ENCODE measurements around the gene SULT1C3. TPM values are rescaled to one million over a fixed set of nuclear protein-coding genes. Genes with fewer than 3 reads are reported as not detected.

SULT1C3 gene
- total RNA-seq, 1 donor from 2014 or later, result not detected

GRCh38 chr2:108297436-108298141, 57.8 kb downstream of the SULT1C3 start:
- no peak for TF ChIP-seq EZH2 (IDR thresholded peaks at IDR 0.05; ENCODE audit: insufficient read depth, low read length)
- TF ChIP-seq CTCF (IDR thresholded peaks at IDR 0.05; ENCODE audit: insufficient read depth, low read depth, low read length), result no peak
- Mint-ChIP-seq H3K4me3 (ENCODE audit: unreplicated experiment) (no peak overlapping the region), H3K36me3 (ENCODE audit: low read depth, unreplicated experiment) (no peaks in the 10 kb centered on the region), H3K4me1 (ENCODE audit: low read depth, unreplicated experiment) (peaks cover 3% of the 10 kb centered on the region), H3K27ac (ENCODE audit: unreplicated experiment) (no peak overlapping the region), H3K27me3 (ENCODE audit: low read depth, unreplicated experiment) (peaks cover 26% of the 10 kb centered on the region), H3K9me3 (ENCODE audit: unreplicated experiment) (peaks cover 1% of the 10 kb centered on the region)
- H2AFZ ChIP-seq (ENCODE audit: low read depth, low read length), result no peak overlapping the region
- peak overlapping the region; percentile 17 for H3K27ac ChIP-seq (ENCODE audit: low read depth, low read length)
- H4K20me1 ChIP-seq (ENCODE audit: insufficient read depth, low read length), result no peaks in the 10 kb centered on the region
- peak; percentile 74 for DNase-seq (ENCODE audit: low read depth)
- peaks cover 12% of the 10 kb centered on the region for H3K4me1 ChIP-seq (ENCODE audit: insufficient read depth, low read length)
- no peaks in the 10 kb centered on the region for H3K79me2 ChIP-seq (ENCODE audit: insufficient read depth, low read length)
- H3K9ac ChIP-seq (ENCODE audit: low read length), result no peak overlapping the region
- no peak for FAIRE-seq
- H3K36me3 ChIP-seq (ENCODE audit: insufficient read depth, low read length), result no peaks in the 10 kb centered on the region
- H3K9me3 ChIP-seq (ENCODE audit: insufficient read depth, low read depth, low read length), result no peaks in the 10 kb centered on the region
- no peak overlapping the region for H3K4me3 ChIP-seq (ENCODE audit: insufficient read depth, low read depth, low read length)
- no peaks in the 10 kb centered on the region for H3K27me3 ChIP-seq (ENCODE audit: insufficient read depth, low read length)
- peak overlapping the region; percentile 44 for H3K4me2 ChIP-seq (ENCODE audit: low read length)

GRCh38 chr2:108301558-108301957, 61.8 kb downstream of the SULT1C3 start:
- TF ChIP-seq EZH2 (IDR thresholded peaks at IDR 0.05; ENCODE audit: insufficient read depth, low read length), result no peak
- no peak overlapping the region for H3K27ac ChIP-seq (ENCODE audit: low read depth, low read length)
- H3K9ac ChIP-seq (ENCODE audit: low read length), result no peak overlapping the region
- H3K36me3 ChIP-seq (ENCODE audit: insufficient read depth, low read length), result no peaks in the 10 kb centered on the region
- peaks cover 12% of the 10 kb centered on the region for H3K4me1 ChIP-seq (ENCODE audit: insufficient read depth, low read length)
- H3K4me3 Mint-ChIP-seq (ENCODE audit: unreplicated experiment), result no peak overlapping the region
- H2AFZ ChIP-seq (ENCODE audit: low read depth, low read length), result no peak overlapping the region
- H3K79me2 ChIP-seq (ENCODE audit: insufficient read depth, low read length), result no peaks in the 10 kb centered on the region
- no peaks in the 10 kb centered on the region for H3K27me3 ChIP-seq (ENCODE audit: insufficient read depth, low read length)
- H3K27me3 Mint-ChIP-seq (ENCODE audit: low read depth, unreplicated experiment), result peaks cover 25% of the 10 kb centered on the region
- H3K4me2 ChIP-seq (ENCODE audit: low read length), result no peak overlapping the region
- peaks cover 3% of the 10 kb centered on the region for H3K4me1 Mint-ChIP-seq (ENCODE audit: low read depth, unreplicated experiment)
- H3K9me3 ChIP-seq (ENCODE audit: insufficient read depth, low read depth, low read length), result no peaks in the 10 kb centered on the region
- H3K4me3 ChIP-seq (ENCODE audit: insufficient read depth, low read depth, low read length), result no peak overlapping the region
- H3K36me3 Mint-ChIP-seq (ENCODE audit: low read depth, unreplicated experiment), result no peaks in the 10 kb centered on the region
- H4K20me1 ChIP-seq (ENCODE audit: insufficient read depth, low read length), result no peaks in the 10 kb centered on the region
- DNase-seq (ENCODE audit: low read depth) (no peak), FAIRE-seq (no peak)
- no peak overlapping the region for H3K27ac Mint-ChIP-seq (ENCODE audit: unreplicated experiment)
- H3K9me3 Mint-ChIP-seq (ENCODE audit: unreplicated experiment), result peaks cover 3% of the 10 kb centered on the region

- no peaks in the 10 kb centered on the region for H3K27me3 ChIP-seq (ENCODE audit: insufficient read depth, low read length)
- no peak for FAIRE-seq
- H3K9me3 ChIP-seq (ENCODE audit: insufficient read depth, low read depth, low read length), result no peaks in the 10 kb centered on the region
- no peaks in the 10 kb centered on the region for H3K36me3 ChIP-seq (ENCODE audit: insufficient read depth, low read length)
- Mint-ChIP-seq H3K27ac (ENCODE audit: unreplicated experiment) (no peak overlapping the region), H3K4me3 (ENCODE audit: unreplicated experiment) (no peak overlapping the region), H3K36me3 (ENCODE audit: low read depth, unreplicated experiment) (no peaks in the 10 kb centered on the region), H3K9me3 (ENCODE audit: unreplicated experiment) (peaks cover 3% of the 10 kb centered on the region), H3K27me3 (ENCODE audit: low read depth, unreplicated experiment) (peaks cover 22% of the 10 kb centered on the region), H3K4me1 (ENCODE audit: low read depth, unreplicated experiment) (no peaks in the 10 kb centered on the region)
- H3K4me3 ChIP-seq (ENCODE audit: insufficient read depth, low read depth, low read length), result no peak overlapping the region
- no peaks in the 10 kb centered on the region for H4K20me1 ChIP-seq (ENCODE audit: insufficient read depth, low read length)
- no peak overlapping the region for H2AFZ ChIP-seq (ENCODE audit: low read depth, low read length)
- H3K4me1 ChIP-seq (ENCODE audit: insufficient read depth, low read length), result no peaks in the 10 kb centered on the region
- H3K9ac ChIP-seq (ENCODE audit: low read length), result no peak overlapping the region
- H3K79me2 ChIP-seq (ENCODE audit: insufficient read depth, low read length), result no peaks in the 10 kb centered on the region
- TF ChIP-seq EZH2 (IDR thresholded peaks at IDR 0.05; ENCODE audit: insufficient read depth, low read length) (no peak), CTCF (IDR thresholded peaks at IDR 0.05; ENCODE audit: insufficient read depth, low read depth, low read length) (no peak)
- no peak for DNase-seq (ENCODE audit: low read depth)
- H3K27ac ChIP-seq (ENCODE audit: low read depth, low read length), result no peak overlapping the region
- H3K4me2 ChIP-seq (ENCODE audit: low read length), result no peak overlapping the region
These were observed 65.2 kb downstream of the SULT1C3 start for GRCh38 chr2:108304975-108305374.

All from astrocyte (in vitro differentiated cells and primary cell).